ENCODE results near the gene GRK5.

Gene GRK5

GRCh38 chr10:119454316-119454715 is 246.9 kb downstream of the GRK5 start:
- H3K4me3 ChIP-seq (ENCODE audit: low read length) = no peak overlapping the region
- no peak for TF ChIP-seq CTCF (conservative IDR thresholded peaks at IDR 0.05; ENCODE audit: low read length)
- no peak for DNase-seq (ENCODE audit: low read depth)

GRCh38 chr10:119454990-119455389 is 247.6 kb downstream of the GRK5 start:
- no peak for TF ChIP-seq CTCF (conservative IDR thresholded peaks at IDR 0.05; ENCODE audit: low read length)
- H3K4me3 ChIP-seq (ENCODE audit: low read length) = no peak overlapping the region
- no peak for DNase-seq (ENCODE audit: low read depth)

DNA sequence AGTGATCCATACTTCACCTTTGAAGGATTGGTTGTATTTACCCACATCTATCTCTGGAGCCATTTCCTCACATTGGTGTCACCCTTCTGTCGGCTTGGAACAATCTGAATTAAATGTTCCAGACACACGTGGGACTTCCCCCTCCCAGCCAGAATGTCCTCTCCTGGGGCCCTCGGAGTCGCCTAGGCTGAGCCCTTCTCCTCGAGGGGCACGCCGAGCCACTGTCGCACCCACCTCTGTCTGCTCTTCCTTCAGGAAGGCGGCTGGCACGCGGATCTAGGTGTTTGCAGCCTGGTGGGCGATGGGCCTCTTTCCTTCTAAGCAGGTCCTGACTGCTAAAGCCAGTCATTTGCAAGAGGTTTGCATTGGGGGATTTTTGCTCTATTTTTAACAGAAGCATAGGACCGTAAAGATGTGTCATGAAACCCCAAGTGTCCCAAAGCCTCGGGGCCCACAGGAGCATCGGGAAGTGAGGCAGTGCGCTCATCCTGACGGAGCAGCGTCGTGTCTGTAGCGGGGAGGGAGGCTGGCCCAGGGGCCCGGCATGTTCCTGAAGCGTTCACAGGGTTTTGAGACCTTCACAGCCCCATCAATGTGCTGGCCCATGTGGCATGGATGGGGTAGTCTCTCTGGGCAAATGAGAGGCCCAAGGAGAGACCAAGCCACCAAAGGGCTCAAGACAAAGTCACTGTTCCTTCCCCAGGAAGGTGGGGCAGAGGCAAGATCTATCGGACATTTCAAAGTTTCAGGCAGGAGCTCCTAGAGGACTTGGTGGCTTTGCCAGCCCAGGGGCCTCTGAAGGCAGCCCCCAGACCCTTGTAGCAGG is 248.5 kb downstream of the GRK5 start:
- DNase-seq (ENCODE audit: low read depth) = no peak
- TF ChIP-seq CTCF (conservative IDR thresholded peaks at IDR 0.05; ENCODE audit: low read length) = no peak
- H3K4me3 ChIP-seq (ENCODE audit: low read length) = no peak overlapping the region

- no peak for DNase-seq (ENCODE audit: low read depth)
- no peak for TF ChIP-seq CTCF (conservative IDR thresholded peaks at IDR 0.05; ENCODE audit: low read length)
- H3K4me3 ChIP-seq (ENCODE audit: low read length) = no peak overlapping the region
These were observed 249.1 kb downstream of the GRK5 start for GRCh38 chr10:119456435-119456810.

GRCh38 chr10:119457966-119458766 is 250.8 kb downstream of the GRK5 start:
- H3K4me3 ChIP-seq (ENCODE audit: low read length) = no peak overlapping the region
- no peak for DNase-seq (ENCODE audit: low read depth)
- no peak for TF ChIP-seq CTCF (conservative IDR thresholded peaks at IDR 0.05; ENCODE audit: low read length)

GRCh38 chr10:119459681-119460340 is 252.4 kb downstream of the GRK5 start:
- no peak for TF ChIP-seq CTCF (conservative IDR thresholded peaks at IDR 0.05; ENCODE audit: low read length)
- DNase-seq (ENCODE audit: low read depth) = no peak
- no peak overlapping the region for H3K4me3 ChIP-seq (ENCODE audit: low read length)

Data from AG10803 (cell line).